HT-29 (cell line): ENCODE data around the gene QDPR. TPM values are rescaled to one million over a fixed set of nuclear protein-coding genes. Genes with fewer than 3 reads are reported as not detected.

Experiments used
- total RNA-seq: library from RNA; depleted of rRNA; stranded (reverse); fragments of >200 nt; shearing (Covaris generic); gene quantifications from 2 replicates; pipeline ENCODE4 v1.2.3, GENCODE V29; 2014; rRNA removed

The QDPR gene
- total RNA-seq, 1 experiment from 2014 or later = 8.8 TPM

Other genes with a start within 250 kb of the QDPR start
- gene CLRN2, start 3.1 kb upstream of the QDPR start, total RNA-seq = not detected in 2 replicates
- gene LAP3, start 65.1 kb upstream of the QDPR start, total RNA-seq = 71.0 and 72.1 TPM in 2 replicates
- gene MED28, start 102.6 kb upstream of the QDPR start, total RNA-seq = 14.6 and 15.0 TPM in 2 replicates